Activated T-cell treated with anti-CD3 and anti-CD28 coated beads for 4 hours (primary cell): ENCODE measurements around the gene FIBIN.

ENCODE experiments used
- DNase-seq: peaks from one replicate; pipeline ENCODE4 v3.0.0-alpha.2; 2020

The FIBIN gene

GRCh38 chr11:27025312-27025955 is 31.5 kb downstream of the FIBIN start:
- DNase-seq, result no peak

GRCh38 chr11:27025957-27026733 is 32.2 kb downstream of the FIBIN start:
- DNase-seq, result no peak

GRCh38 chr11:27028561-27028965 is 34.7 kb downstream of the FIBIN start:
- DNase-seq, result no peak

- DNase-seq, result no peak
Measured at GRCh38 chr11:27029966-27030365, 36.1 kb downstream of the FIBIN start.

- DNase-seq, result no peak
Measured at GRCh38 chr11:27031754-27032153, 37.8 kb downstream of the FIBIN start.

- DNase-seq, result no peak
Measured at GRCh38 chr11:27039873-27040272, 46.0 kb downstream of the FIBIN start.

- no peak for DNase-seq
Measured at GRCh38 chr11:27040302-27041115, 46.6 kb downstream of the FIBIN start, which contains the start of gene BBOX1. TSS of gene BBOX1 (plus strand) at chr11:27040815. CDS start at chr11:27055431, 14,616 bp downstream.

- no peak for DNase-seq
Measured at GRCh38 chr11:27041141-27041899, 47.4 kb downstream of the FIBIN start.
